HepG2 (cell line): Measurements from ENCODE around the gene PODXL. TPM values are rescaled to one million over a fixed set of nuclear protein-coding genes. Genes with fewer than 3 reads are reported as not detected.

Source experiments
- ATAC-seq: fragments of 200-7000 bp; cut with Tn5 transposase; 3 replicates; pipeline ENCODE4 v1.9.1; 2020; ENCODE audit warnings: mild to moderate bottlenecking, moderate library complexity
- BruUV-seq: library from RNA; stranded (reverse); fragments of 400-500 nt; replicated peaks from 2 replicates; lab custom pipeline; 2021; lab: Mats Ljungman, UMichigan
- CTCF ChIA-PET: fragments of 300-600 bp; formaldehyde crosslinking; extraction: SDS; loops from one replicate; lab custom pipeline; 2021; ENCODE audit warnings: low total read pairs, inconsistent platforms, low intra/inter-chr PET ratio; lab: Yijun Ruan, JAX
- POLR2A ChIA-PET: fragments of 350-600 bp; sonication (Branson Sonifier 250); formaldehyde crosslinking; loops from one replicate; lab custom pipeline; 2020; ENCODE audit warnings: antibody characterized with exemption, inconsistent platforms; lab: Yijun Ruan, JAX
- DNase-seq: peaks from one replicate; pipeline ENCODE4 v3.0.0-alpha.2; 2015; ENCODE audit warnings: low spot score
- FAIRE-seq: peaks from 3 replicates; lab custom pipeline; 2011; peaks lifted over from hg19 to GRCh38; lab: Jason Lieb, UNC
- H2AFZ ChIP-seq: one replicate; pipeline ENCODE4 v1.6.1; 2011; ENCODE audit warnings: low read length, inconsistent platforms
- H3K27ac ChIP-seq: fragments of 300-600 bp; 3 replicates; pipeline ENCODE4 v1.8.0; 2011; ENCODE audit warnings: mixed run types, mild to moderate bottlenecking, mixed read lengths, low read length, inconsistent platforms; ENCODE audit not compliant: insufficient read depth; ENCODE audit errors: extremely low read length
- H3K27me3 ChIP-seq, 2 experiments: fragments of 200-600 bp in 1 of 2; 2 replicates in 1 of 2; 3 replicates in 1 of 2; pipeline versions ENCODE4 v1.6.0 to v1.8.0; 2011; ENCODE audit warnings: low read length in 2 of 2, mild to moderate bottlenecking in 2 of 2, moderate library complexity in 2 of 2, inconsistent platforms in 1 of 2; ENCODE audit not compliant: insufficient read depth in 2 of 2, control insufficient read depth in 1 of 2
- H3K36me3 ChIP-seq, 2 experiments: fragments of 200-600 bp in 1 of 2; replicated peaks in 1 of 2; 2 replicates in 1 of 2; 3 replicates in 1 of 2; pipeline versions ENCODE4 v1.5.1 to v1.8.0; 2011; ENCODE audit warnings: low read length in 2 of 2, inconsistent platforms in 1 of 2; ENCODE audit not compliant: insufficient read depth in 2 of 2, control insufficient read depth in 1 of 2
- H3K4me1 ChIP-seq: 2 replicates; pipeline ENCODE4 v1.5.1; 2012; ENCODE audit warnings: low read length, inconsistent platforms; ENCODE audit not compliant: insufficient read depth
- H3K4me2 ChIP-seq: 2 replicates; pipeline ENCODE4 v1.6.0; 2011; ENCODE audit warnings: low read depth, low read length, inconsistent platforms
- H3K4me3 ChIP-seq, 3 experiments: fragments of 200-600 bp in 1 of 3; sonication (generic), shearing (Covaris generic) in 1 of 3; replicated peaks in 1 of 3; 2 replicates each; pipeline ENCODE4 v1.5.1; 2011 to 2016; ENCODE audit warnings: low read length in 3 of 3, inconsistent platforms in 2 of 3, low read depth in 2 of 3, mild to moderate bottlenecking in 2 of 3, control low read depth in 1 of 3, mixed read lengths in 1 of 3; ENCODE audit not compliant: insufficient read depth in 1 of 3
- H3K79me2 ChIP-seq: one replicate; pipeline ENCODE4 v1.6.1; 2011; ENCODE audit warnings: low read length, inconsistent platforms; ENCODE audit not compliant: insufficient read depth
- H3K9ac ChIP-seq: 2 replicates; pipeline ENCODE4 v1.6.0; 2011; ENCODE audit warnings: mild to moderate bottlenecking, low read depth, low read length, inconsistent platforms; ENCODE audit not compliant: insufficient read depth
- H3K9me3 ChIP-seq: 2 replicates; pipeline ENCODE4 v1.5.1; 2012; ENCODE audit warnings: mild to moderate bottlenecking, low read length
- H4K20me1 ChIP-seq: 2 replicates; pipeline ENCODE4 v1.6.0; 2011; ENCODE audit warnings: inconsistent platforms, mild to moderate bottlenecking, low read length, moderate library complexity; ENCODE audit not compliant: insufficient read depth
- WGBS: methylation state at CpG from one replicate; pipeline ENCODE4 v1.1.6; 2017; ENCODE audit warnings: low lambda C conversion rate; 5-methylcytosine and 5-hydroxymethylcytosine counted together
- in situ Hi-C: cut with HindIII; loops from 2 replicates; pipeline ENCODE4 v1.10.0; 2017; ENCODE audit warnings: low pct_unique_long_range_greater_than_20kb; ENCODE audit not compliant: extremely low pct_ligation_motif_present
- intact Hi-C: fragments of 100-400 bp; cut with micrococcal nuclease; formaldehyde crosslinking; loops from one replicate; pipeline ENCODE4 v1.10.0; 2022; ENCODE audit not compliant: unreplicated experiment
- polyA plus RNA-seq, 8 experiments: library from polyadenylated mRNA; depleted of rRNA in 3 of 8; stranded (reverse) in 7 of 8; unstranded in 1 of 8; fragments of >200 nt; fragmentation: Illumina TruSeq in 4 of 8; extraction: Trizol in 4 of 8; gene quantifications; 2 replicates each; pipeline versions ENCODE4 v1.2.1 to v1.2.3, GENCODE V29; 2011 to 2016; ENCODE audit warnings: low read depth in 4 of 8, missing spikeins in 1 of 8, mixed read lengths in 1 of 8; ENCODE audit not compliant: insufficient read depth in 1 of 8
- total RNA-seq, 5 experiments: library from RNA; depleted of rRNA; stranded (reverse); fragments of >200 nt; fragmentation: Illumina TruSeq; extraction: Trizol; gene quantifications; 2 replicates each; pipeline ENCODE4 v1.2.3, GENCODE V29; 2016; ENCODE audit warnings: low read depth in 1 of 5
- TF ChIP-seq, protein P1 (sequence below): sonication (generic); formaldehyde crosslinking; IDR thresholded peaks from 2 replicates; pipeline ENCODE4 v1.9.0; 2021; ENCODE audit warnings: mild to moderate bottlenecking, missing genetic modification reagents
- TF ChIP-seq, protein P2 (sequence below): IDR thresholded peaks from 2 replicates; pipeline ENCODE4 v1.6.1; 2016; ENCODE audit warnings: missing biosample characterization, missing genetic modification reagents, low read depth
- TF ChIP-seq, protein P3 (sequence below): fragments of 450-650 bp; IDR thresholded peaks from 2 replicates; pipeline ENCODE4 v1.6.1; 2016
- TF ChIP-seq, protein P4 (sequence below): sonication (generic); formaldehyde crosslinking; IDR thresholded peaks from 2 replicates; pipeline ENCODE4 v1.8.1; 2022; ENCODE audit warnings: mild to moderate bottlenecking, missing genetic modification reagents

The PODXL gene
- total and polyA plus RNA-seq, 2 of the 13 experiments (the other 11 are each of a cell fraction or from before 2014, with no cell fraction given): 0.22 to 0.54 TPM

DNA sequence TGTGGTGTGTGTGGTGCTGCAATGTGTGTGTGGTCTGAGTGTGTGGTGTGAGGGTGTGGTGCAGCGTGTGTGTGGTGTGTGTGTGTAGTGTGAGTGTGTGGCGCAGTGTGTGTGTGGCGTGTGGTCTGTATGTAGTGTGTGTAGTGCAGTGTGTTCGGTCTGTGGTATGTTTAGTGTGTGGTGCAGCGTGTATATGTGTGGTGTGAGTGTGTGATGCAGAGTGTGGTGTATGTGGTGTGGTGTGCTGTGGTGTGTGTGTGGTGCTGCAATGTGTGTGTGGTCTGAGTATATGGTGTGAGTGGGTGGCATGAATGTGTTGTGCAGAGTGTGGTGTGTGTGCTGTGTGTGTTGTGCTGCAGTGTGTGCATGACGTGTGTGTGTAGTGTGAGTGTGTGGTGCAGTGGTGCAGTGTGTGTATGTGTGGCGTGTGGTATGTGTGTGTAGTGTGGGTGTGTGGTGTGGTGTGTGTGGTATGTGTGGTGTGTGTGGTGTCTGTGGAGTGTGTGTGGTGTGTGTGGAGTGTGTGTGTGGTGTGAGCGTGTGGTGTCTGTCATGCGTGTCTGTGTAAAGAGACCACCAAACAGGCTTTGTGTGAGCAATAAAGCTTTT lies 31.0 kb upstream of the PODXL start:
- Histone ChIP-seq H3K4me2 (no peak overlapping the region), H3K4me3 (no peak overlapping the region), H3K27ac (no peak overlapping the region), H3K36me3 (no peaks in the 10 kb centered on the region), H3K9ac (no peak overlapping the region), H3K9me3 (no peaks in the 10 kb centered on the region), H3K4me1 (no peaks in the 10 kb centered on the region), H3K79me2 (no peaks in the 10 kb centered on the region), H2AFZ (no peak overlapping the region), H3K27me3 (peaks cover 0 to 14% of the 10 kb centered on the region in 2 experiments; a peak in 2 of 5 replicates), H4K20me1 (no peaks in the 10 kb centered on the region)
- 68% methylated on average over 9 of the region's 9 CpGs for WGBS
- ATAC-seq (no peak), DNase-seq (no peak), FAIRE-seq (no peak)
- in situ Hi-C loops (no loop called here), intact Hi-C loops (no loop called here)
- CTCF ChIA-PET: no interaction called here
- POLR2A ChIA-PET: no interaction called here
- no TSS peak for BruUV-seq
- TF ChIP-seq, protein P1, sequence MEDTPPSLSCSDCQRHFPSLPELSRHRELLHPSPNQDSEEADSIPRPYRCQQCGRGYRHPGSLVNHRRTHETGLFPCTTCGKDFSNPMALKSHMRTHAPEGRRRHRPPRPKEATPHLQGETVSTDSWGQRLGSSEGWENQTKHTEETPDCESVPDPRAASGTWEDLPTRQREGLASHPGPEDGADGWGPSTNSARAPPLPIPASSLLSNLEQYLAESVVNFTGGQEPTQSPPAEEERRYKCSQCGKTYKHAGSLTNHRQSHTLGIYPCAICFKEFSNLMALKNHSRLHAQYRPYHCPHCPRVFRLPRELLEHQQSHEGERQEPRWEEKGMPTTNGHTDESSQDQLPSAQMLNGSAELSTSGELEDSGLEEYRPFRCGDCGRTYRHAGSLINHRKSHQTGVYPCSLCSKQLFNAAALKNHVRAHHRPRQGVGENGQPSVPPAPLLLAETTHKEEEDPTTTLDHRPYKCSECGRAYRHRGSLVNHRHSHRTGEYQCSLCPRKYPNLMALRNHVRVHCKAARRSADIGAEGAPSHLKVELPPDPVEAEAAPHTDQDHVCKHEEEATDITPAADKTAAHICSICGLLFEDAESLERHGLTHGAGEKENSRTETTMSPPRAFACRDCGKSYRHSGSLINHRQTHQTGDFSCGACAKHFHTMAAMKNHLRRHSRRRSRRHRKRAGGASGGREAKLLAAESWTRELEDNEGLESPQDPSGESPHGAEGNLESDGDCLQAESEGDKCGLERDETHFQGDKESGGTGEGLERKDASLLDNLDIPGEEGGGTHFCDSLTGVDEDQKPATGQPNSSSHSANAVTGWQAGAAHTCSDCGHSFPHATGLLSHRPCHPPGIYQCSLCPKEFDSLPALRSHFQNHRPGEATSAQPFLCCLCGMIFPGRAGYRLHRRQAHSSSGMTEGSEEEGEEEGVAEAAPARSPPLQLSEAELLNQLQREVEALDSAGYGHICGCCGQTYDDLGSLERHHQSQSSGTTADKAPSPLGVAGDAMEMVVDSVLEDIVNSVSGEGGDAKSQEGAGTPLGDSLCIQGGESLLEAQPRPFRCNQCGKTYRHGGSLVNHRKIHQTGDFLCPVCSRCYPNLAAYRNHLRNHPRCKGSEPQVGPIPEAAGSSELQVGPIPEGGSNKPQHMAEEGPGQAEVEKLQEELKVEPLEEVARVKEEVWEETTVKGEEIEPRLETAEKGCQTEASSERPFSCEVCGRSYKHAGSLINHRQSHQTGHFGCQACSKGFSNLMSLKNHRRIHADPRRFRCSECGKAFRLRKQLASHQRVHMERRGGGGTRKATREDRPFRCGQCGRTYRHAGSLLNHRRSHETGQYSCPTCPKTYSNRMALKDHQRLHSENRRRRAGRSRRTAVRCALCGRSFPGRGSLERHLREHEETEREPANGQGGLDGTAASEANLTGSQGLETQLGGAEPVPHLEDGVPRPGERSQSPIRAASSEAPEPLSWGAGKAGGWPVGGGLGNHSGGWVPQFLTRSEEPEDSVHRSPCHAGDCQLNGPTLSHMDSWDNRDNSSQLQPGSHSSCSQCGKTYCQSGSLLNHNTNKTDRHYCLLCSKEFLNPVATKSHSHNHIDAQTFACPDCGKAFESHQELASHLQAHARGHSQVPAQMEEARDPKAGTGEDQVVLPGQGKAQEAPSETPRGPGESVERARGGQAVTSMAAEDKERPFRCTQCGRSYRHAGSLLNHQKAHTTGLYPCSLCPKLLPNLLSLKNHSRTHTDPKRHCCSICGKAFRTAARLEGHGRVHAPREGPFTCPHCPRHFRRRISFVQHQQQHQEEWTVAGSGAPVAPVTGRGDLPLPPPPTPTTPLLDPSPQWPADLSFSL: peak; percentile 80; the same call in 1 of the 2 replicates
- TF ChIP-seq, protein P2, sequence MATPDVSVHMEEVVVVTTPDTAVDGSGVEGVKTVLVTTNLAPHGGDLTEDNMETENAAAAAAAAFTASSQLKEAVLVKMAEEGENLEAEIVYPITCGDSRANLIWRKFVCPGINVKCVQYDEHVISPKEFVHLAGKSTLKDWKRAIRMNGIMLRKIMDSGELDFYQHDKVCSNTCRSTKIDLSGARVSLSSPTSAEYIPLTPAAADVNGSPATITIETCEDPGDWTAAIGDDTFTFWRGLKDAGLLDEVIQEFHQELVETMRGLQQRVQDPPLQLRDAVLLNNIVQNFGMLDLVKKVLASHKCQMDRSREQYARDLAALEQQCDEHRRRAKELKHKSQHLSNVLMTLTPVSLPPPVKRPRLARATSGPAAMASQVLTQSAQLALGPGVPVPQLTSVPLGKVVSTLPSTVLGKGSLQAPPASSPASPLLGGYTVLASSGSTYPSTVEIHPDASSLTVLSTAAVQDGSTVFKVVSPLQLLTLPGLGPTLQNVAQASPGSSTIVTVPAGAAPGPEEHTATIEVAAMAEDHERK (CRISPR knock-in tag): no peak
- TF ChIP-seq, protein P3, sequence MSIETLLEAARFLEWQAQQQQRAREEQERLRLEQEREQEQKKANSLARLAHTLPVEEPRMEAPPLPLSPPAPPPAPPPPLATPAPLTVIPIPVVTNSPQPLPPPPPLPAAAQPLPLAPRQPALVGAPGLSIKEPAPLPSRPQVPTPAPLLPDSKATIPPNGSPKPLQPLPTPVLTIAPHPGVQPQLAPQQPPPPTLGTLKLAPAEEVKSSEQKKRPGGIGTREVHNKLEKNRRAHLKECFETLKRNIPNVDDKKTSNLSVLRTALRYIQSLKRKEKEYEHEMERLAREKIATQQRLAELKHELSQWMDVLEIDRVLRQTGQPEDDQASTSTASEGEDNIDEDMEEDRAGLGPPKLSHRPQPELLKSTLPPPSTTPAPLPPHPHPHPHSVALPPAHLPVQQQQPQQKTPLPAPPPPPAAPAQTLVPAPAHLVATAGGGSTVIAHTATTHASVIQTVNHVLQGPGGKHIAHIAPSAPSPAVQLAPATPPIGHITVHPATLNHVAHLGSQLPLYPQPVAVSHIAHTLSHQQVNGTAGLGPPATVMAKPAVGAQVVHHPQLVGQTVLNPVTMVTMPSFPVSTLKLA: no peak
- TF ChIP-seq, protein P4, sequence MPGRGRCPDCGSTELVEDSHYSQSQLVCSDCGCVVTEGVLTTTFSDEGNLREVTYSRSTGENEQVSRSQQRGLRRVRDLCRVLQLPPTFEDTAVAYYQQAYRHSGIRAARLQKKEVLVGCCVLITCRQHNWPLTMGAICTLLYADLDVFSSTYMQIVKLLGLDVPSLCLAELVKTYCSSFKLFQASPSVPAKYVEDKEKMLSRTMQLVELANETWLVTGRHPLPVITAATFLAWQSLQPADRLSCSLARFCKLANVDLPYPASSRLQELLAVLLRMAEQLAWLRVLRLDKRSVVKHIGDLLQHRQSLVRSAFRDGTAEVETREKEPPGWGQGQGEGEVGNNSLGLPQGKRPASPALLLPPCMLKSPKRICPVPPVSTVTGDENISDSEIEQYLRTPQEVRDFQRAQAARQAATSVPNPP (CRISPR knock-in tag): no peak
